DOHH2 (cell line): ENCODE data around the gene FBXO11.

Experiments used
- H3F3A ChIP-seq: fragments of 200-600 bp; sonication (generic), shearing (Covaris generic); 2 replicates; pipeline ENCODE4 v1.6.0; 2016; ENCODE audit warnings: antibody characterized with exemption, mild to moderate bottlenecking; ENCODE audit not compliant: control insufficient read depth, insufficient read depth
- H3K27ac ChIP-seq: fragments of 200-600 bp; sonication (generic); 2 replicates; pipeline ENCODE4 v1.5.1; 2014; ENCODE audit warnings: low read depth, mild to moderate bottlenecking, low read length, moderate library complexity
- H3K27me3 ChIP-seq: fragments of 200-600 bp; sonication (generic); 2 replicates; pipeline ENCODE4 v1.6.1; 2014; ENCODE audit warnings: mild to moderate bottlenecking, low read length, mixed read lengths; ENCODE audit not compliant: control insufficient read depth
- H3K36me3 ChIP-seq: fragments of 200-600 bp; sonication (generic); 2 replicates; pipeline ENCODE4 v1.6.1; 2014; ENCODE audit warnings: mild to moderate bottlenecking, low read length, moderate library complexity, mixed read lengths; ENCODE audit not compliant: control insufficient read depth
- H3K4me1 ChIP-seq: fragments of 200-600 bp; sonication (generic); 2 replicates; pipeline ENCODE4 v1.6.1; 2014; ENCODE audit warnings: mild to moderate bottlenecking, low read length, mixed read lengths; ENCODE audit not compliant: control insufficient read depth
- H3K4me2 ChIP-seq: fragments of 200-600 bp; sonication (generic); 2 replicates; pipeline ENCODE4 v1.6.0; 2014; ENCODE audit warnings: mild to moderate bottlenecking, low read length, moderate library complexity
- H3K4me3 ChIP-seq: fragments of 200-600 bp; sonication (generic); 2 replicates; pipeline ENCODE4 v1.5.1; 2014; ENCODE audit warnings: mild to moderate bottlenecking, low read length, mixed read lengths
- H3K79me2 ChIP-seq: fragments of 200-600 bp; sonication (generic); 2 replicates; pipeline ENCODE4 v1.6.1; 2014; ENCODE audit warnings: mild to moderate bottlenecking, low read length, mixed read lengths; ENCODE audit not compliant: control insufficient read depth
- H3K9me2 ChIP-seq: fragments of 200-600 bp; sonication (generic); replicated peaks from 2 replicates; pipeline ENCODE4 v1.6.1; 2014; ENCODE audit warnings: mild to moderate bottlenecking, low read length, mixed read lengths; ENCODE audit not compliant: control insufficient read depth
- H3K9me3 ChIP-seq: fragments of 200-600 bp; sonication (generic); 2 replicates; pipeline ENCODE4 v1.6.1; 2014; ENCODE audit warnings: antibody characterized with exemption, low read length, mixed read lengths; ENCODE audit not compliant: control insufficient read depth, insufficient read depth
- H4K20me1 ChIP-seq: fragments of 200-600 bp; sonication (generic); 2 replicates; pipeline ENCODE4 v1.6.0; 2014; ENCODE audit warnings: low read depth, mild to moderate bottlenecking, antibody characterized with exemption, low read length, moderate library complexity; ENCODE audit not compliant: control insufficient read depth, insufficient read depth
- CTCF ChIP-seq: fragments of 200-600 bp; sonication (generic); IDR thresholded peaks from one replicate; pipeline ENCODE4 v1.5.1; 2014; ENCODE audit warnings: antibody characterized with exemption, mild to moderate bottlenecking, low read depth, low read length; ENCODE audit not compliant: poor library complexity, severe bottlenecking
- EZH2phosphoT487 ChIP-seq: fragments of 200-600 bp; sonication (generic); IDR thresholded peaks from 2 replicates; pipeline ENCODE4 v1.6.1; 2017; ENCODE audit warnings: borderline replicate concordance, mild to moderate bottlenecking, antibody characterized with exemption, low read length, moderate library complexity, mixed read lengths

Gene FBXO11

GRCh38 chr2:47741637-47742036 lies 164.7 kb downstream of the FBXO11 start:
- H3K27me3 ChIP-seq, result no peaks in the 10 kb centered on the region
- peaks cover 90% of the 10 kb centered on the region for H3K36me3 ChIP-seq
- H4K20me1 ChIP-seq, result no peaks in the 10 kb centered on the region
- no peaks in the 10 kb centered on the region for H3F3A ChIP-seq
- H3K4me3 ChIP-seq, result no peak overlapping the region
- 0 out of 2 replicates have a peak overlapping the region, but pooled peaks have one; percentile 4 for H3K27ac ChIP-seq
- TF ChIP-seq CTCF (no peak), EZH2phosphoT487 (no peak)
- no peak overlapping the region for H3K4me2 ChIP-seq
- peaks cover 50% of the 10 kb centered on the region for H3K4me1 ChIP-seq
- peaks cover 38% of the 10 kb centered on the region for H3K79me2 ChIP-seq
- H3K9me2 ChIP-seq, result no peaks in the 10 kb centered on the region
- no peaks in the 10 kb centered on the region for H3K9me3 ChIP-seq

GRCh38 chr2:47741101-47741500 lies 165.2 kb downstream of the FBXO11 start:
- no peaks in the 10 kb centered on the region for H3K27me3 ChIP-seq
- H3K9me3 ChIP-seq, result no peaks in the 10 kb centered on the region
- no peak overlapping the region for H3K27ac ChIP-seq
- no peak overlapping the region for H3K4me3 ChIP-seq
- no peaks in the 10 kb centered on the region for H4K20me1 ChIP-seq
- no peak overlapping the region for H3K4me2 ChIP-seq
- no peaks in the 10 kb centered on the region for H3K9me2 ChIP-seq
- peaks cover 41% of the 10 kb centered on the region for H3K79me2 ChIP-seq
- H3K4me1 ChIP-seq, result peaks cover 47% of the 10 kb centered on the region
- TF ChIP-seq EZH2phosphoT487, result no peak
- no peak for TF ChIP-seq CTCF
- peaks cover 90% of the 10 kb centered on the region for H3K36me3 ChIP-seq
- no peaks in the 10 kb centered on the region for H3F3A ChIP-seq
